Esophagus muscularis mucosa (tissue), 4 donors: Measurements from ENCODE around the gene SORBS1. TPM values are rescaled to one million over a fixed set of nuclear protein-coding genes. Genes with fewer than 3 reads are reported as not detected.
A peak's percentile ranks its signal among the peaks of the same experiment; 100 is the strongest.

Source experiments
- DNase-seq: peaks from one replicate; pipeline ENCODE4 v3.0.0-alpha.2; 2017; ENCODE audit errors: extremely low spot score
- H3K27ac ChIP-seq, 4 donors: fragments of 200-600 bp; sonication (generic); replicated peaks in 1 of 4; 1 replicate in 3 of 4; 2 replicates in 1 of 4; pipeline ENCODE4 v1.5.1; 2016 to 2019; ENCODE audit warnings: mild to moderate bottlenecking in 1 of 4
- H3K27me3 ChIP-seq, 4 donors: fragments of 200-600 bp; sonication (generic); one replicate each; pipeline versions ENCODE4 v1.5.1 to v1.6.0; 2016 to 2019
- H3K36me3 ChIP-seq, 4 donors: fragments of 200-600 bp; sonication (generic); one replicate each; pipeline ENCODE4 v1.5.1; 2016 to 2019
- H3K4me1 ChIP-seq, 4 donors: fragments of 200-600 bp; sonication (generic); one replicate each; pipeline ENCODE4 v1.5.1; 2016 to 2019
- H3K4me3 ChIP-seq, 4 donors: fragments of 200-600 bp; sonication (generic); 1 replicate in 2 of 4; 2 replicates in 2 of 4; pipeline ENCODE4 v1.5.1; 2016 to 2019; ENCODE audit warnings: mild to moderate bottlenecking in 4 of 4, moderate library complexity in 1 of 4
- H3K9me3 ChIP-seq, 4 donors: fragments of 200-600 bp; sonication (generic); 1 replicate in 3 of 4; 2 replicates in 1 of 4; pipeline ENCODE4 v1.5.1; 2016 to 2019
- EP300 ChIP-seq: sonication (generic); formaldehyde crosslinking; IDR thresholded peaks from one replicate; pipeline ENCODE4 v1.6.1; 2017; ENCODE audit warnings: antibody characterized with exemption
- POLR2A ChIP-seq: fragments of 450-650 bp; IDR thresholded peaks from one replicate; pipeline ENCODE4 v1.6.1; 2017; ENCODE audit warnings: antibody characterized with exemption, moderate library complexity, mild to moderate bottlenecking, low read depth
- POLR2AphosphoS5 ChIP-seq, 2 donors: sonication (generic); formaldehyde crosslinking; IDR thresholded peaks; one replicate each; pipeline ENCODE4 v1.6.1; 2017; ENCODE audit warnings: antibody characterized with exemption in 2 of 2
- WGBS: methylation state at CpG from one replicate; pipeline ENCODE4 v1.1.5; 2018; 5-methylcytosine and 5-hydroxymethylcytosine counted together
- intact Hi-C: fragments of 100-400 bp; cut with DNase I; formaldehyde crosslinking; loops from one replicate; pipeline ENCODE4 v1.15.1; 2023
- total RNA-seq, 4 donors: library from RNA; depleted of rRNA; stranded (reverse); fragments of >200 nt; gene quantifications; one replicate each; pipeline versions ENCODE4 v1.1.0 to v1.2.1, GENCODE V29; 2016
- TF ChIP-seq, protein P1 (sequence below), 3 experiments: fragments of 200-600 bp in 2 of 3; fragments of 450-650 bp in 1 of 3; sonication (generic) in 2 of 3; IDR thresholded peaks; one replicate each; pipeline ENCODE4 v1.5.1; 2017 to 2019; ENCODE audit warnings: antibody characterized with exemption in 3 of 3, mild to moderate bottlenecking in 2 of 3, moderate library complexity in 1 of 3

Gene SORBS1
- total RNA-seq, 4 donors from 2014 or later, result 1,569 to 2,231 (median 1,854) TPM

- intact Hi-C loops, result no loop called here
- DNase-seq, result no peak
- H3K4me3 ChIP-seq, result no peak overlapping the region
- H3K27me3 ChIP-seq, result no peaks in the 10 kb centered on the region
- H3K36me3 ChIP-seq, result no peaks in the 10 kb centered on the region
- WGBS, result 53% methylated on average over 7 of the region's 7 CpGs
- H3K27ac ChIP-seq, result peak overlapping the region; percentile 71 to 97 (median 86)
- H3K4me1 ChIP-seq, result peaks cover 7 to 56% (median 50%) of the 10 kb centered on the region in 4 donors
- no peaks in the 10 kb centered on the region for H3K9me3 ChIP-seq
- TF ChIP-seq EP300, result no peak
- TF ChIP-seq, protein P1, sequence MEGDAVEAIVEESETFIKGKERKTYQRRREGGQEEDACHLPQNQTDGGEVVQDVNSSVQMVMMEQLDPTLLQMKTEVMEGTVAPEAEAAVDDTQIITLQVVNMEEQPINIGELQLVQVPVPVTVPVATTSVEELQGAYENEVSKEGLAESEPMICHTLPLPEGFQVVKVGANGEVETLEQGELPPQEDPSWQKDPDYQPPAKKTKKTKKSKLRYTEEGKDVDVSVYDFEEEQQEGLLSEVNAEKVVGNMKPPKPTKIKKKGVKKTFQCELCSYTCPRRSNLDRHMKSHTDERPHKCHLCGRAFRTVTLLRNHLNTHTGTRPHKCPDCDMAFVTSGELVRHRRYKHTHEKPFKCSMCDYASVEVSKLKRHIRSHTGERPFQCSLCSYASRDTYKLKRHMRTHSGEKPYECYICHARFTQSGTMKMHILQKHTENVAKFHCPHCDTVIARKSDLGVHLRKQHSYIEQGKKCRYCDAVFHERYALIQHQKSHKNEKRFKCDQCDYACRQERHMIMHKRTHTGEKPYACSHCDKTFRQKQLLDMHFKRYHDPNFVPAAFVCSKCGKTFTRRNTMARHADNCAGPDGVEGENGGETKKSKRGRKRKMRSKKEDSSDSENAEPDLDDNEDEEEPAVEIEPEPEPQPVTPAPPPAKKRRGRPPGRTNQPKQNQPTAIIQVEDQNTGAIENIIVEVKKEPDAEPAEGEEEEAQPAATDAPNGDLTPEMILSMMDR (IDR thresholded peaks at IDR 0.05), result no peak
- TF ChIP-seq POLR2AphosphoS5 (IDR thresholded peaks at IDR 0.05), result no peak
- no peak for TF ChIP-seq POLR2A
These were observed 4.2 kb upstream of the SORBS1 start for GRCh38 chr10:95565336-95565735.

- H3K27ac ChIP-seq, result peak overlapping the region; percentile 71 to 97 (median 86)
- intact Hi-C loops, result no loop called here
- H3K4me1 ChIP-seq, result peaks cover 12 to 56% (median 50%) of the 10 kb centered on the region in 4 donors
- WGBS, result 100% methylated on average over 7 of the region's 7 CpGs
- no peak overlapping the region for H3K4me3 ChIP-seq
- TF ChIP-seq POLR2A, result no peak
- DNase-seq, result no peak
- H3K27me3 ChIP-seq, result no peaks in the 10 kb centered on the region
- no peaks in the 10 kb centered on the region for H3K36me3 ChIP-seq
- H3K9me3 ChIP-seq, result no peaks in the 10 kb centered on the region
These were observed 3.1 kb upstream of the SORBS1 start for GRCh38 chr10:95564291-95564690.

DNA sequence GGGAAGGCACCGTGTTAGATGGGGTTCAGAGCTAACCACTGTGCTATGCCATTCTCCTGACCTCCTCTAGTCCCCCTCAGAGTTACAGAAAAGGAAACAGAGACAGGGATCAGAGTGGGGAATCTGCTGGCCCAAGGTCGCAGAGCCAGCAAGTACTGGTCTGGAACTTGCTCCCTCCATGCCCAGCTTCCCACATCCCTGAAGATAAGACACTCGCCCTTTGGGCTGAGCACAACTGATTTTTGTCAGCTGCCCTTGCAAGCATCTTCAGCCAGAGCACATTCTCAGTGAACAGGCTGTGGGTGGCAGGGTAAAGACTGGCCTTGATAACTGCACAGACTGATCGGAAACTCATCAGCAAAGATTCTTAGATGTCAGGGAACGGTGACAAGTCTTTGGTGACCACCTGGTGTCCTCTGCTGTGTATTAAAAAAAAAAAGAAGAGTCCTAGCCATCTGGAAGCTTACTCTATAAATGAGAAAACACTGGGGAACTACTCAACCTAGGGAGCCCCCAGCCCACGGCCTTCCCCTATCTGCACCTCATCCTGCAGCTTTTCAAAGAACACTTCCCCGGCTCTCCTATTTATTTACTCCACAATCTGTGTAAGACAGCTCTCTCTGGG, 1.3 kb upstream of the SORBS1 start:
- Histone ChIP-seq H3K27me3 (no peaks in the 10 kb centered on the region), H3K36me3 (no peaks in the 10 kb centered on the region), H3K4me1 (peaks cover 22 to 41% (median 36%) of the 10 kb centered on the region in 4 donors), H3K4me3 (no peak overlapping the region), H3K27ac (peak overlapping the region; percentile 91 to 97 (median 96)), H3K9me3 (no peaks in the 10 kb centered on the region)
- no peak for DNase-seq
- 68% methylated on average over 7 of the region's 7 CpGs for WGBS
- TF ChIP-seq EP300 (no peak), POLR2AphosphoS5 (IDR thresholded peaks at IDR 0.05) (no peak), POLR2A (no peak)
- TF ChIP-seq, protein P1 (IDR thresholded peaks at IDR 0.05), result no peak
- intact Hi-C loops, result no loop called here

- no peak for DNase-seq
- TF ChIP-seq POLR2AphosphoS5 (IDR thresholded peaks at IDR 0.05), result no peak
- TF ChIP-seq EP300, result no peak
- no peak for TF ChIP-seq POLR2A
- TF ChIP-seq, protein P1 (IDR thresholded peaks at IDR 0.05), result no peak
- H3K4me3 ChIP-seq, result peak overlapping the region; percentile 84 to 97 (median 93)
These were observed 650 bp upstream of the SORBS1 start for GRCh38 chr10:95561864-95562177.

DNA sequence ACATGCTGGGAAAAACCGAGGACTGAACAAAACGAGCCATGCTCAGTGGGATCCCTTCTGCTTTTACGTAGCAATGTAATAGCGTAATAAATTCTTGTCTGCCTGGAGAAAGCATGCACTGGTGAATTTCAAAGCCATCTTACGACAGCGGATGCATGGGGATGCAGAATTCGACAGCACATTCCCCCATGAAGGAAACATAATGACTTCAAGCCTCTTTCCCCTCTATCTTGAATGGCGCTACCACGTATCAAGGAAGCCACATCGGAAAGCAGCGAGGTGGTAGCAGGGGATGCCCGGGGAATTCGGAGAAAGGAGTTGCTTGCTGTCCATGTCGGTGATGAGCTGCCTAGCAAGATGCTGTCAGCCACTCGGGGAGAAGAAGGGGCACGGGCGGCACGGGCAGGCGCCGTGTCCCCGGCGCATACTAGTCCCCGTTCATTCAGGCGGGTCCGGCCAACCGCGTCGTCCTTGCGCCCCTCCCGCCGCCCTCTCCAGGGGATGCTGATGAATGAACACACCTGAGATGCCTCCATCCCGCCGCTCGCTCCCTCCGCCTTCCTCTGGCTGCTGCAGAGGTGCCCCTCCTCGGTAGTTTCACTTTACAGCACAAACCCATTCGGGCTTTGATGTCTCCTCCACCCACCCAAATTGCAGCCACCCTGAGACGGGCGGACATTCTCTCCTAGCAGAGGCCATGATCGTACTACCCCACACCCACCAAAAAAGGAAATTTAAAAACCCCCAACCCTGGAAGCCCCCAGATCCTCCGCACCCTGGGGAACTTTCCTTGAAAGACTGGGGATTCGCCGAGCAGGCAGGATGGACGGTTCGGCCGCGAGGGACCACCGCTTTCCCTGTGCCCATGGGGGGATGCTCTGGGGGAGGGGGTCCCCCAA, 644 bp downstream of the SORBS1 start:
- intact Hi-C loops, result no loop called here
- no peak for DNase-seq
- H3K4me1 ChIP-seq, result peaks cover 33 to 43% (median 34%) of the 10 kb centered on the region in 4 donors
- 1% methylated on average over 14 of the region's 48 CpGs for WGBS
- peak overlapping the region; percentile 91 to 97 (median 96) for H3K27ac ChIP-seq
- H3K36me3 ChIP-seq, result no peaks in the 10 kb centered on the region
- no peaks in the 10 kb centered on the region for H3K27me3 ChIP-seq
- TF ChIP-seq POLR2A (no peak), POLR2AphosphoS5 (IDR thresholded peaks at IDR 0.05) (peak; percentile 18 to 64), EP300 (no peak)
- TF ChIP-seq, protein P1 (IDR thresholded peaks at IDR 0.05), result no peak
- H3K9me3 ChIP-seq, result no peaks in the 10 kb centered on the region
- H3K4me3 ChIP-seq, result peak overlapping the region; percentile 84 to 97 (median 93)

More at GRCh38 chr10:95561864-95562177, 650 bp upstream of the SORBS1 start:
- no peaks in the 10 kb centered on the region for H3K36me3 ChIP-seq
- peaks cover 28 to 42% (median 34%) of the 10 kb centered on the region in 4 donors for H3K4me1 ChIP-seq
- 49% methylated on average over 7 of the region's 7 CpGs for WGBS
- no peaks in the 10 kb centered on the region for H3K27me3 ChIP-seq
- intact Hi-C loops, result no loop called here
- H3K9me3 ChIP-seq, result no peaks in the 10 kb centered on the region
- peak overlapping the region; percentile 91 to 97 (median 96) for H3K27ac ChIP-seq
